Measurements from ENCODE around the gene CARS1.

The CARS1 gene

GRCh38 chr11:3057069-3057963 is at the start of gene CARS1:
TSS of gene CARS1 (minus strand) at chr11:3057423. CDS start at chr11:3057367, 56 bp downstream.
- DNase-seq: peak; percentile 93

GRCh38 chr11:3105791-3106735 is 48.8 kb upstream of the CARS1 start:
- DNase-seq: no peak

GRCh38 chr11:3104961-3105790 is 48.0 kb upstream of the CARS1 start:
- DNase-seq: no peak

DNA sequence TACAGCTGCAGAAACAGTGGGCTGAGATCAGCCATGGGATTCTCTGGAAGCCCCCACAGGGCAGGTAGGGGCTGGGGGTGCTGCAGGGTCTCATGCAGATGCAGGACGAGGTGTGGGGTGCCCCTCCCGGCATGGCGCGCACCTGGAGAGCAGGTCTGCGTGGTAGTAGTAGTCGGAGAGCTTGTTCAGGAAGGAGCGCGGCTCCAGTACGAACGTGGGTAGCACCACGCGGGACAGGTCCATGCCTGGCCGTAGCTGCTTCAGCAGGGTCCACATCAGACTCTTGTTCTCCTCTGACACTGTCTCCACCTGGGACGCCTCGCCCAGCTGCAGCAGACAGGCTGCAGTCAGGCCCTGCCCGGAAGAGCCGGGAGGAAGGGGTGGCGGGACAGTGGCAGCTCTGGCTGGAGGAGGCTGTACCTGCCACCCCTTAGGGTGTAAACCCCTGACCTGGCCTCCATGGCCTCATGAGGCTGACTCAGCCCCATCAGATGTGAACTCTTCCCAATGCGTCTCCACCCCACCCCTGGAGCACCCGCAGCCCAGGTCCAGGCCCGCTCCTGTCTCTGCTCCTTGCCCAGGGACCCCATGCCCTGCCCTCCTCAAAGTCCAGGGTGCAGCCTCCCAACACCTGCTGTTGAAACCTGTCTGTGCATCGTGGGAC is 47.0 kb upstream of the CARS1 start:
- no peak for DNase-seq

- no peak for DNase-seq
These were observed 45.9 kb upstream of the CARS1 start for GRCh38 chr11:3103076-3103475.

DNA sequence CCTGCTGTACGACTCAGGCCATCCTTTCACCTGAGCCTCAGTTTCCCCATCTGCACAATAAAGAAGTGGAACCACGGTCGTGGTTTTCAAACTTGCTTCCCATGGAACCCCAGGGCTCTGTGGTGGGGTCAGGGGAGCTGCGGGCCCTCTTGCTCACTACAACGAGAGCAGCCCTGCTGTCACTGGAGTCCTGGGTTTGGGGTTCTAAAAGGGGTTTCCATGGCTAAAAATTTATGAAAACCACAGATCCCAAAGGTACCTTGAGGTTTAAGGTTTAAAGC is 45.4 kb upstream of the CARS1 start:
- no peak for DNase-seq

- DNase-seq: no peak
These were observed 44.9 kb upstream of the CARS1 start for GRCh38 chr11:3101921-3102640.

DNA sequence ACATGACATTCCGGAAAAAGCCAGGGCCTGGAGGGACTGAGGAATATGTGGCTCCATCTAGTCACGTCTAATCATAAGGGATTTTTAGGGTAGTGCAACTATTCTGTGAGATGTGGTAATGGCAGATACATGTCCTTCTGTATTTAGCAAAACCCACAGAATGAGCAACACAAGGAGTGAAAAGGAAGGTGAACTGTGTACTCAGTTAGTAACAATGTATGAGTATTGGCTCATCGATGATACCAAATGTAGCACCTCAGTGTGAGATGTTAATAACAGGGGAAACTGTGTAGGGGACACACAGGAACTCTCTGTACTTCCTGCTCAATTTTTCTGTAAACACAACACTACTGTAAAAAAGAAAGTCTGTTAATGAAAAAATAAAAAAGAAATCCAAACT is 42.0 kb upstream of the CARS1 start:
- no peak for DNase-seq

GRCh38 chr11:3096909-3097530 is 39.8 kb upstream of the CARS1 start:
- DNase-seq: no peak

DNA sequence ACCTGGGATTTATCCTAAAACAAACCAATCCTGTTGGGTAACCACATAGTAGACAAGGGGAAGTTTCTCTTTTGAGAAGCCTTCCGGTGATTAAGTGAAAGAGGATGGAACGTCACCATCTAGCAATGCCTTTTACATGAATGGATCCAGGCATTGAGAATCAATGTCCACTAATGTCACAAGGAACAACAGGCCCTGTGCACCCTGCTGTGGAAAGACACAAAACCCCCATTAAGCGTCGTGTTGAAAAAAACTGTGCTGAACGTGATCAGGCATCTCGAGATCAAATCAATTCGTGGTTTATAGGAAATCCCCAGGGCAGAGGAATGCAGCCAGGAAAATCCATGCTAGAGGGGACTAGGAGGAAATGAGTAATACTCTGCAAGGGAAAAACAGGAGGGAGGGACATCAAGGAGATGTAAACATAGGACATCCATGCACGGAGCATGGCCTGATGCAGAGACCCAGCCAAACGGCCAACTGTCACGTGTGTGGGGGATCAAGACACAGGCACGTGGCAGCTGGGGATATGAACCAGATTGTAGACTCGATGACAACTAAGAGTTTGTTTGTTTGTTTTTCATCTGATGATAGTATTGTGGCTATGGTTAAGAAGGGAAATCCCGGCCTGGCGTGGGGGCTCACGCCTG is 38.6 kb upstream of the CARS1 start:
- DNase-seq: peak; percentile 11

GRCh38 chr11:3094223-3094824 is 37.1 kb upstream of the CARS1 start:
- DNase-seq: no peak

GRCh38 chr11:3093281-3094191 is 36.3 kb upstream of the CARS1 start:
- peak; percentile 29 for DNase-seq

DNA sequence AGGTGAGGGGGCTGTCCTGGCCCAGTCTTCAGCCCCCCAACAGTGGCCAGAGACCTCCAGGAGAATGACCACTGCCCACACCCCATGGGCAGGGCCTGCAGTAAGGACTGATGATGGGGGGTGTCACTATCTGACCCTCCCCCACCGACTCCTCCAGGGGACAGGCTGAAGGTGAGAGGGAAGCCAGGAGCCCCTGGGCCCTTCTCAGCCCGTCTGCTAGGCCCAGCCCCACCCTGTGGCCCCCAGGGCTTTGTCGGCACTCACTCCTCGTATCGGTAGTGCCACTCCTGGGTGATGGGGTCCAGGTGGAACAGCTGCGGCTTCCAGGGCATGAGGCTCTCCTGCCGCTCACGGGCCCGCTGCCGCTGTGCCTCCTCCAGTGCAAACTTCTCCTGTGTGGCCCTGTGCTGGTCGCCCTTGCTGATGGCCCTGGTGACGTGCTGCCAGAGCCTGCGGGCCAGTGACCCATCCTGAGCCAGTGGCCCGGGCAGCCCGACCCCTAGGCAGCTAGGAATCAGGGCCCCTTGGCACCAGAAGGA is 35.4 kb upstream of the CARS1 start:
- DNase-seq: no peak

GRCh38 chr11:3091846-3092602 is 34.8 kb upstream of the CARS1 start:
- DNase-seq: peak; percentile 72

- no peak for DNase-seq
These were observed 34.0 kb upstream of the CARS1 start for GRCh38 chr11:3091081-3091845.

DNA sequence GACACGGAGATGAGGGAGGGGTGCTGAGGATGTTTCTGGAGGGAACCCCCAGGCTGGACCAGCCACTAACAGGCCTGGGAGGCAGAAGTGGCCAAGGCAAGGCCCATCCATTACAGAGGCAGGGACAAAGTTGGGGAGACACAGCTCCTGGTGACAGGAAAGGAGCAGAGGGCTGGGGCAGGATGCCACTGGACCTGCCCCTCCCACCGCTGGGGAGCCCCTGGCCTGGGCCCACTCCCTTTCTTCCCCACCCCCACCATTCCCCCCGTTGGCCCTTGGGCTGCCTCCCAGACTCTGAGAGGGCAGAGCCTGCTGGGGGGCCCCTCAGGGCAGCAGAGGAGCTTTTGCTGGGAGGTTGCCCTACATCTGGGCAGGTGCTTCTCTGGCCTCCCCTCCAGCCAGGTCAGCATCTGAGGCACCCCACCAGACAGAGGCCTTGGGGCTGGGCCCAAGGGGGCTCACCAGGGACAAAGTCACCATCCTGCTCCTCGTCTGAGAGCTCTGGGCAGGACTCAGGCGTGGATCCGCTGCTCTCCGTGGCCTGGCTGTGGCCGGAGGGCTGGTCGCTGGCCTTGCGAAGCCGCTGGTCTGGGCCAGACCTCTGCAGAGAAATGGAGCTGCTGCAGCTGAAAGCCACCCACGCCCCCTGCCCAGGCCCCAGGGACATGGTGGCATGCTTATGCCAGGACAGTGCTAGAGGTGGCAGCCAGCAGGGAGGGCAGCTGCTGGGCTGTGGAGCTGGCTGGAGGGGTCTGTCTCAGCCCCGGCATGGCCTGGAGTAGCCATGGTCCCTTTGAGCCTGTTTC is 33.1 kb upstream of the CARS1 start:
- DNase-seq: no peak

Data from NCI-H82 (cell line).